Measurements from ENCODE around the gene MAN1C1. TPM values are rescaled to one million over a fixed set of nuclear protein-coding genes. Genes with fewer than 3 reads are reported as not detected.

Gene MAN1C1
- total and polyA plus RNA-seq, 9 of the 15 experiments (the other 6 are each of a cell fraction or from before 2014, with no cell fraction given): 0.04 to 0.44 (median 0.10) TPM; not detected in 3

GRCh38 chr1:25782608-25783201, 166.1 kb downstream of the MAN1C1 start (continued):
- no peak for TF ChIP-seq THRA (IDR thresholded peaks at IDR 0.05)
- TF ChIP-seq HINFP (tag; conservative IDR thresholded peaks at IDR 0.05; ENCODE audit: low read depth): 0 out of 2 replicates have a peak, but pooled peaks have one; percentile 29
- TF ChIP-seq MAFG (tag; conservative IDR thresholded peaks at IDR 0.05): no peak
- TF ChIP-seq FOS (IDR thresholded peaks at IDR 0.05; ENCODE audit: extremely low read depth, insufficient read length): no peak
- TF ChIP-seq KAT2B (IDR thresholded peaks at IDR 0.05; ENCODE audit: low read depth, low read length): no peak
- no peak for TF ChIP-seq ADNP (tag; IDR thresholded peaks at IDR 0.05)
- TF ChIP-seq BCL6 (CRISPR knock-in tag; IDR thresholded peaks at IDR 0.05): no peak
- TF ChIP-seq MCM7 (IDR thresholded peaks at IDR 0.05): no peak
- TF ChIP-seq POLR2H (tag; IDR thresholded peaks at IDR 0.05; ENCODE audit: low read depth): no peak
- TF ChIP-seq ZZZ3 (IDR thresholded peaks at IDR 0.05): no peak
- TF ChIP-seq E2F6 (IDR thresholded peaks at IDR 0.05; ENCODE audit: borderline replicate concordance in 1 of 2, extremely low read depth in 1 of 2, insufficient read depth in 1 of 2, insufficient read length in 1 of 2, low read depth in 1 of 2, low read length in 1 of 2, poor library complexity in 1 of 2, severe bottlenecking in 1 of 2): peak in 1 of 2 experiments; percentile 69
- TF ChIP-seq TEAD1 (CRISPR knock-in tag; IDR thresholded peaks at IDR 0.05): peak in 1 of 2 experiments; percentile 70; a peak in 2 of 4 replicates
- TF ChIP-seq LARP7 (IDR thresholded peaks at IDR 0.05): no peak; the same call in 1 of the 2 replicates
- no peak for TF ChIP-seq ZNF780A (CRISPR knock-in tag; IDR thresholded peaks at IDR 0.05)
- TF ChIP-seq PTTG1 (tag; IDR thresholded peaks at IDR 0.05; ENCODE audit: low read depth): no peak
- no peak for TF ChIP-seq ZNF408 (CRISPR knock-in tag; IDR thresholded peaks at IDR 0.05; ENCODE audit: low read depth)
- TF ChIP-seq MIER1 (IDR thresholded peaks at IDR 0.05; ENCODE audit: low read depth): no peak
- no peak for TF ChIP-seq KDM5B (IDR thresholded peaks at IDR 0.05; ENCODE audit: insufficient replicate concordance, low read depth, low read length)
- TF ChIP-seq EHMT2 (IDR thresholded peaks at IDR 0.05): no peak
- TF ChIP-seq CGGBP1 (CRISPR knock-in tag; IDR thresholded peaks at IDR 0.05): no peak
- no peak for TF ChIP-seq AFF4 (CRISPR knock-in tag; IDR thresholded peaks at IDR 0.05)
